ENCODE measurements around the gene RAB30. TPM values are rescaled to one million over a fixed set of nuclear protein-coding genes. Genes with fewer than 3 reads are reported as not detected.

RAB30 gene
- total and polyA plus RNA-seq, 9 of the 15 experiments (the other 6 are each of a cell fraction or from before 2014, with no cell fraction given) = 0.29 to 1.3 (median 1.0) TPM

- TF ChIP-seq, protein P1, sequence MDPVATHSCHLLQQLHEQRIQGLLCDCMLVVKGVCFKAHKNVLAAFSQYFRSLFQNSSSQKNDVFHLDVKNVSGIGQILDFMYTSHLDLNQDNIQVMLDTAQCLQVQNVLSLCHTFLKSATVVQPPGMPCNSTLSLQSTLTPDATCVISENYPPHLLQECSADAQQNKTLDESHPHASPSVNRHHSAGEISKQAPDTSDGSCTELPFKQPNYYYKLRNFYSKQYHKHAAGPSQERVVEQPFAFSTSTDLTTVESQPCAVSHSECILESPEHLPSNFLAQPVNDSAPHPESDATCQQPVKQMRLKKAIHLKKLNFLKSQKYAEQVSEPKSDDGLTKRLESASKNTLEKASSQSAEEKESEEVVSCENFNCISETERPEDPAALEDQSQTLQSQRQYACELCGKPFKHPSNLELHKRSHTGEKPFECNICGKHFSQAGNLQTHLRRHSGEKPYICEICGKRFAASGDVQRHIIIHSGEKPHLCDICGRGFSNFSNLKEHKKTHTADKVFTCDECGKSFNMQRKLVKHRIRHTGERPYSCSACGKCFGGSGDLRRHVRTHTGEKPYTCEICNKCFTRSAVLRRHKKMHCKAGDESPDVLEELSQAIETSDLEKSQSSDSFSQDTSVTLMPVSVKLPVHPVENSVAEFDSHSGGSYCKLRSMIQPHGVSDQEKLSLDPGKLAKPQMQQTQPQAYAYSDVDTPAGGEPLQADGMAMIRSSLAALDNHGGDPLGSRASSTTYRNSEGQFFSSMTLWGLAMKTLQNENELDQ (CRISPR knock-in tag; IDR thresholded peaks at IDR 0.05; ENCODE audit: borderline replicate concordance) = no peak
- TF ChIP-seq, protein P2, sequence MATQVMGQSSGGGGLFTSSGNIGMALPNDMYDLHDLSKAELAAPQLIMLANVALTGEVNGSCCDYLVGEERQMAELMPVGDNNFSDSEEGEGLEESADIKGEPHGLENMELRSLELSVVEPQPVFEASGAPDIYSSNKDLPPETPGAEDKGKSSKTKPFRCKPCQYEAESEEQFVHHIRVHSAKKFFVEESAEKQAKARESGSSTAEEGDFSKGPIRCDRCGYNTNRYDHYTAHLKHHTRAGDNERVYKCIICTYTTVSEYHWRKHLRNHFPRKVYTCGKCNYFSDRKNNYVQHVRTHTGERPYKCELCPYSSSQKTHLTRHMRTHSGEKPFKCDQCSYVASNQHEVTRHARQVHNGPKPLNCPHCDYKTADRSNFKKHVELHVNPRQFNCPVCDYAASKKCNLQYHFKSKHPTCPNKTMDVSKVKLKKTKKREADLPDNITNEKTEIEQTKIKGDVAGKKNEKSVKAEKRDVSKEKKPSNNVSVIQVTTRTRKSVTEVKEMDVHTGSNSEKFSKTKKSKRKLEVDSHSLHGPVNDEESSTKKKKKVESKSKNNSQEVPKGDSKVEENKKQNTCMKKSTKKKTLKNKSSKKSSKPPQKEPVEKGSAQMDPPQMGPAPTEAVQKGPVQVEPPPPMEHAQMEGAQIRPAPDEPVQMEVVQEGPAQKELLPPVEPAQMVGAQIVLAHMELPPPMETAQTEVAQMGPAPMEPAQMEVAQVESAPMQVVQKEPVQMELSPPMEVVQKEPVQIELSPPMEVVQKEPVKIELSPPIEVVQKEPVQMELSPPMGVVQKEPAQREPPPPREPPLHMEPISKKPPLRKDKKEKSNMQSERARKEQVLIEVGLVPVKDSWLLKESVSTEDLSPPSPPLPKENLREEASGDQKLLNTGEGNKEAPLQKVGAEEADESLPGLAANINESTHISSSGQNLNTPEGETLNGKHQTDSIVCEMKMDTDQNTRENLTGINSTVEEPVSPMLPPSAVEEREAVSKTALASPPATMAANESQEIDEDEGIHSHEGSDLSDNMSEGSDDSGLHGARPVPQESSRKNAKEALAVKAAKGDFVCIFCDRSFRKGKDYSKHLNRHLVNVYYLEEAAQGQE (IDR thresholded peaks at IDR 0.05; ENCODE audit: borderline replicate concordance) = peak; percentile 34; the same call in 1 of the 2 replicates
- TF ChIP-seq, protein P2 (CRISPR knock-in tag; IDR thresholded peaks at IDR 0.05; ENCODE audit: low read depth) = no peak
- TF ChIP-seq NUFIP1 (IDR thresholded peaks at IDR 0.05; ENCODE audit: partially characterized antibody) (no peak), MTA2 (IDR thresholded peaks at IDR 0.05; ENCODE audit: low read depth) (no peak), IRF1 (CRISPR knock-in tag; IDR thresholded peaks at IDR 0.05; ENCODE audit: borderline replicate concordance) (no peak), HNRNPK (IDR thresholded peaks at IDR 0.05; ENCODE audit: low read depth, low read length, poor library complexity, severe bottlenecking) (no peak), RAD21 (CRISPR knock-in tag; conservative IDR thresholded peaks at IDR 0.05 in 1 of 2, IDR thresholded peaks at IDR 0.05 in 1 of 2) (peak; percentile 31 to 54; a peak in 3 of 4 replicates), ZC3H4 (CRISPR knock-in tag; IDR thresholded peaks at IDR 0.05; ENCODE audit: borderline replicate concordance) (no peak), ZBTB7A (IDR thresholded peaks at IDR 0.05; ENCODE audit: borderline replicate concordance, control insufficient read depth, low read depth, low read length) (no peak), HIVEP1 (CRISPR knock-in tag; IDR thresholded peaks at IDR 0.05) (no peak)
- TF ChIP-seq, protein P3, sequence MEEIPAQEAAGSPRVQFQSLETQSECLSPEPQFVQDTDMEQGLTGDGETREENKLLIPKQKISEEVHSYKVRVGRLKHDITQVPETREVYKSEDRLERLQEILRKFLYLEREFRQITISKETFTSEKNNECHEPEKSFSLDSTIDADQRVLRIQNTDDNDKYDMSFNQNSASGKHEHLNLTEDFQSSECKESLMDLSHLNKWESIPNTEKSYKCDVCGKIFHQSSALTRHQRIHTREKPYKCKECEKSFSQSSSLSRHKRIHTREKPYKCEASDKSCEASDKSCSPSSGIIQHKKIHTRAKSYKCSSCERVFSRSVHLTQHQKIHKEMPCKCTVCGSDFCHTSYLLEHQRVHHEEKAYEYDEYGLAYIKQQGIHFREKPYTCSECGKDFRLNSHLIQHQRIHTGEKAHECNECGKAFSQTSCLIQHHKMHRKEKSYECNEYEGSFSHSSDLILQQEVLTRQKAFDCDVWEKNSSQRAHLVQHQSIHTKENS (CRISPR knock-in tag; IDR thresholded peaks at IDR 0.05) = no peak
Observed at GRCh38 chr11:83087035-83087434, 15.3 kb upstream of the RAB30 start (continued).
